Skeletal muscle satellite cell (primary cell): ENCODE data around the gene HTD2.
A peak's percentile ranks its signal among the peaks of the same experiment; 100 is the strongest.

Experiments
- H3K27me3 ChIP-seq: 2 replicates; pipeline ENCODE4 v1.7.0; 2013; ENCODE audit warnings: low read length; ENCODE audit not compliant: control insufficient read depth, insufficient read depth
- H3K36me3 ChIP-seq: 2 replicates; pipeline ENCODE4 v1.7.0; 2013; ENCODE audit warnings: mild to moderate bottlenecking, control low read depth, low read length; ENCODE audit not compliant: insufficient read depth
- H3K4me1 ChIP-seq: 2 replicates; pipeline ENCODE4 v1.7.0; 2013; ENCODE audit warnings: low read length; ENCODE audit not compliant: control insufficient read depth, insufficient read depth
- H3K4me2 ChIP-seq: 2 replicates; pipeline ENCODE4 v1.7.0; 2013; ENCODE audit warnings: mild to moderate bottlenecking, low read length
- H3K4me3 ChIP-seq: 2 replicates; pipeline ENCODE4 v1.7.0; 2013; ENCODE audit warnings: low read length
- H3K9ac ChIP-seq: 2 replicates; pipeline ENCODE4 v1.7.0; 2013; ENCODE audit warnings: mild to moderate bottlenecking, low read depth, low read length, moderate library complexity
- H3K9me3 ChIP-seq: replicated peaks from 2 replicates; pipeline ENCODE4 v1.7.0; 2013; ENCODE audit warnings: mild to moderate bottlenecking, control low read depth, low read length

The HTD2 gene

GRCh38 chr3:58296269-58296668 is 10.1 kb upstream of the HTD2 start:
- Histone ChIP-seq H3K9ac (no peak overlapping the region), H3K4me1 (no peaks in the 10 kb centered on the region), H3K36me3 (no peaks in the 10 kb centered on the region), H3K4me2 (no peak overlapping the region), H3K27me3 (peaks cover 18% of the 10 kb centered on the region), H3K4me3 (no peak overlapping the region), H3K9me3 (no peaks in the 10 kb centered on the region)

GRCh38 chr3:58296843-58297242 is 9.5 kb upstream of the HTD2 start:
- Histone ChIP-seq H3K9me3 (no peaks in the 10 kb centered on the region), H3K4me1 (no peaks in the 10 kb centered on the region), H3K4me3 (no peak overlapping the region)

GRCh38 chr3:58298190-58298589 is 8.1 kb upstream of the HTD2 start:
- Histone ChIP-seq H3K4me1 (no peaks in the 10 kb centered on the region), H3K36me3 (no peaks in the 10 kb centered on the region), H3K4me2 (no peak overlapping the region), H3K27me3 (peaks cover 33% of the 10 kb centered on the region), H3K9me3 (no peaks in the 10 kb centered on the region), H3K4me3 (no peak overlapping the region), H3K9ac (no peak overlapping the region)

More at GRCh38 chr3:58296843-58297242, 9.5 kb upstream of the HTD2 start:
- Histone ChIP-seq H3K36me3 (no peaks in the 10 kb centered on the region), H3K4me2 (no peak overlapping the region), H3K27me3 (peaks cover 23% of the 10 kb centered on the region), H3K9ac (no peak overlapping the region)

- Histone ChIP-seq H3K4me2 (no peak overlapping the region), H3K4me3 (no peak overlapping the region), H3K9ac (no peak overlapping the region), H3K9me3 (no peaks in the 10 kb centered on the region), H3K27me3 (peaks cover 33% of the 10 kb centered on the region), H3K4me1 (no peaks in the 10 kb centered on the region), H3K36me3 (no peaks in the 10 kb centered on the region)
These were observed 7.2 kb upstream of the HTD2 start for GRCh38 chr3:58299075-58299474.

GRCh38 chr3:58299839-58300516 is 6.3 kb upstream of the HTD2 start:
- Histone ChIP-seq H3K4me3 (no peak overlapping the region), H3K4me2 (no peak overlapping the region), H3K9me3 (no peaks in the 10 kb centered on the region), H3K4me1 (no peaks in the 10 kb centered on the region), H3K36me3 (no peaks in the 10 kb centered on the region), H3K27me3 (peaks cover 33% of the 10 kb centered on the region), H3K9ac (no peak overlapping the region)

- Histone ChIP-seq H3K9ac (peak overlapping the region; percentile 98), H3K4me3 (peak overlapping the region; percentile 95), H3K4me1 (peaks cover 15% of the 10 kb centered on the region), H3K27me3 (peaks cover under 1% of the 10 kb centered on the region), H3K9me3 (no peaks in the 10 kb centered on the region), H3K4me2 (peak overlapping the region; percentile 98), H3K36me3 (peaks cover 37% of the 10 kb centered on the region)
These were observed 1.4 kb downstream of the HTD2 start for GRCh38 chr3:58307639-58308215.

- peaks cover 41% of the 10 kb centered on the region for H3K36me3 ChIP-seq
- H3K4me2 ChIP-seq = peak overlapping the region; percentile 98
- no peak overlapping the region for H3K4me3 ChIP-seq
- H3K9ac ChIP-seq = peak overlapping the region; percentile 11
- H3K9me3 ChIP-seq = no peaks in the 10 kb centered on the region
- H3K27me3 ChIP-seq = no peaks in the 10 kb centered on the region
- peaks cover 15% of the 10 kb centered on the region for H3K4me1 ChIP-seq
These were observed 2.4 kb downstream of the HTD2 start for GRCh38 chr3:58308728-58309127.

GRCh38 chr3:58317811-58318210 is 11.5 kb downstream of the HTD2 start:
- Histone ChIP-seq H3K4me3 (no peak overlapping the region), H3K9me3 (no peaks in the 10 kb centered on the region), H3K4me2 (no peak overlapping the region), H3K9ac (no peak overlapping the region), H3K4me1 (no peaks in the 10 kb centered on the region), H3K27me3 (no peaks in the 10 kb centered on the region), H3K36me3 (peaks cover 38% of the 10 kb centered on the region)

- Histone ChIP-seq H3K27me3 (no peaks in the 10 kb centered on the region), H3K4me2 (no peak overlapping the region), H3K36me3 (peaks cover 21% of the 10 kb centered on the region), H3K9me3 (no peaks in the 10 kb centered on the region), H3K4me3 (no peak overlapping the region), H3K4me1 (peaks cover 13% of the 10 kb centered on the region), H3K9ac (no peak overlapping the region)
These were observed 15.5 kb downstream of the HTD2 start for GRCh38 chr3:58321791-58322190.

- H3K9ac ChIP-seq = no peak overlapping the region
These were observed 16.5 kb downstream of the HTD2 start for GRCh38 chr3:58322793-58323192.

GRCh38 chr3:58323529-58324390 is 17.4 kb downstream of the HTD2 start:
- Histone ChIP-seq H3K9ac (no peak overlapping the region), H3K4me3 (no peak overlapping the region)

More at GRCh38 chr3:58322793-58323192, 16.5 kb downstream of the HTD2 start:
- peaks cover 11% of the 10 kb centered on the region for H3K36me3 ChIP-seq
- no peak overlapping the region for H3K4me3 ChIP-seq
- no peaks in the 10 kb centered on the region for H3K27me3 ChIP-seq
- H3K4me1 ChIP-seq = peaks cover 13% of the 10 kb centered on the region
- H3K9me3 ChIP-seq = no peaks in the 10 kb centered on the region
- no peak overlapping the region for H3K4me2 ChIP-seq

More at GRCh38 chr3:58323529-58324390, 17.4 kb downstream of the HTD2 start:
- H3K4me2 ChIP-seq = no peak overlapping the region
- no peaks in the 10 kb centered on the region for H3K27me3 ChIP-seq
- H3K4me1 ChIP-seq = peaks cover 13% of the 10 kb centered on the region
- no peaks in the 10 kb centered on the region for H3K9me3 ChIP-seq
- peaks cover 6% of the 10 kb centered on the region for H3K36me3 ChIP-seq
